Transverse colon (tissue), 4 donors: ENCODE measurements around the gene AP4E1. TPM values are rescaled to one million over a fixed set of nuclear protein-coding genes. Genes with fewer than 3 reads are reported as not detected.
A peak's percentile ranks its signal among the peaks of the same experiment; 100 is the strongest.
"Not testable (repeated sequence)": the region's sequence is repeated elsewhere in the genome, so short reads cannot be mapped to it uniquely, and the experiment has no call there.

Experiments
- DNase-seq: peaks from one replicate; pipeline ENCODE4 v3.0.0-alpha.2; 2019
- H3K27ac ChIP-seq, 4 donors: fragments of 200-600 bp; sonication (generic); 2 replicates each; pipeline ENCODE4 v1.5.1; 2016 to 2018; ENCODE audit warnings: inconsistent platforms in 4 of 4
- H3K27me3 ChIP-seq: fragments of 200-600 bp; sonication (generic); 2 replicates; pipeline ENCODE4 v1.5.1; 2017; ENCODE audit warnings: inconsistent platforms
- H3K36me3 ChIP-seq, 4 donors: fragments of 200-600 bp; sonication (generic); 2 replicates each; pipeline ENCODE4 v1.5.1; 2017 to 2019; ENCODE audit warnings: inconsistent platforms in 4 of 4
- H3K4me1 ChIP-seq, 4 donors: fragments of 200-600 bp; sonication (generic); 2 replicates each; pipeline ENCODE4 v1.5.1; 2017 to 2020; ENCODE audit warnings: inconsistent platforms in 4 of 4
- H3K4me3 ChIP-seq, 4 donors: fragments of 200-600 bp; sonication (generic); 1 replicate in 1 of 4; 2 replicates in 3 of 4; pipeline versions ENCODE4 v1.5.1 to v1.6.1; 2017 to 2019; ENCODE audit warnings: inconsistent platforms in 4 of 4
- H3K9me3 ChIP-seq, 2 donors: fragments of 200-600 bp; sonication (generic); 2 replicates each; pipeline ENCODE4 v1.5.1; 2017 to 2019; ENCODE audit warnings: inconsistent platforms in 2 of 2
- EP300 ChIP-seq: sonication (generic); formaldehyde crosslinking; IDR thresholded peaks from one replicate; pipeline ENCODE4 v1.6.1; 2017; ENCODE audit warnings: antibody characterized with exemption, low read depth
- POLR2A ChIP-seq: fragments of 450-650 bp; IDR thresholded peaks from one replicate; pipeline ENCODE4 v1.6.1; 2016; ENCODE audit warnings: antibody characterized with exemption, mild to moderate bottlenecking, moderate library complexity
- POLR2AphosphoS5 ChIP-seq, 3 donors: sonication (generic); formaldehyde crosslinking; IDR thresholded peaks; one replicate each; pipeline ENCODE4 v1.6.1; 2016; ENCODE audit warnings: antibody characterized with exemption in 3 of 3
- WGBS, 2 donors: methylation state at CpG; one replicate each; pipeline ENCODE4 v1.1.5; 2018; ENCODE audit warnings: low coverage in 1 of 2; 5-methylcytosine and 5-hydroxymethylcytosine counted together
- in situ Hi-C, 4 donors: fragments of 200-750 bp; cut with MboI; loops; one replicate each; pipeline versions ENCODE4 v1.15.0 to v1.15.1; 2017; ENCODE audit warnings: low sequenced_read_pairs in 3 of 4, low pct_ligation_motif_present in 1 of 4, low pct_unique_long_range_greater_than_20kb in 1 of 4
- intact Hi-C: fragments of 100-400 bp; cut with DNase I; formaldehyde crosslinking; loops from one replicate; pipeline ENCODE4 v1.15.1; 2023; ENCODE audit warnings: low total_unique reads
- total RNA-seq, 4 donors: library from RNA; depleted of rRNA; stranded (reverse); fragments of >200 nt; gene quantifications; one replicate each; pipeline ENCODE4 v1.1.0, GENCODE V29; 2016
- TF ChIP-seq, protein P1 (sequence below), 5 experiments: fragments of 200-600 bp in 3 of 5; fragments of 450-650 bp in 2 of 5; sonication (generic) in 3 of 5; IDR thresholded peaks; 1 replicate in 2 of 5; 2 replicates in 3 of 5; pipeline ENCODE4 v1.5.1; 2016 to 2017; ENCODE audit warnings: antibody characterized with exemption in 5 of 5, inconsistent platforms in 3 of 5, mild to moderate bottlenecking in 2 of 5, moderate library complexity in 1 of 5

Gene AP4E1
- total RNA-seq, 4 donors from 2014 or later = 6.0 to 22.4 (median 9.9) TPM

DNA sequence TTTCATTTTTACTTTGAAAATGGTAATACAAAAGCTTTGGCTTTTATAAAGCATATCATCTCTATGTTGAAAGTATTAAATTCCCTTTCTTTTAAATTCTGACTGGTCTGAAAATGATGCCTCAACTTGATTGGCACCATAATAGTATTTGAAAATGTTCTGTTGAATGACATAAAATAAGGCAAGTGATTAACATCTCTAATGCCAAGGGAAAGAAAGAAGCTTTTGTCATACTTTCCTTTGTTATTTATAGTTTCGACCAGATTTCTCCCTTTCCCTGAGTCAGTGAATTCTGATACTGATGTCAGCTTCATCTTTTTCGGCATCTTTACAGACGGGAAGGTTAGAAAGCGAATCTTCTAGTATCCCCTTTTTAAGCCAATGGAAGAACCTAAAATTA is 3.4 kb upstream of the AP4E1 start:
- in situ Hi-C loops = loop anchor here in 3 of 4 donors (10.0 to 25.0 kb wide), 2 partner anchors 230 to 443 kb away; no protein-coding TSS in a partner anchor
- Histone ChIP-seq H3K27me3 (no peaks in the 10 kb centered on the region), H3K4me3 (no peak overlapping the region), H3K27ac (no peak overlapping the region), H3K4me1 (peaks cover 0 to 20% (median 19%) of the 10 kb centered on the region in 4 donors), H3K9me3 (no peaks in the 10 kb centered on the region), H3K36me3 (no peaks in the 10 kb centered on the region)
- intact Hi-C loops = loop anchor here (10.0 kb wide), 1 partner anchor 220 kb away; the partner anchor contains the start of gene TRPM7
- TF ChIP-seq POLR2AphosphoS5 (IDR thresholded peaks at IDR 0.05) = no peak
- TF ChIP-seq, protein P1, sequence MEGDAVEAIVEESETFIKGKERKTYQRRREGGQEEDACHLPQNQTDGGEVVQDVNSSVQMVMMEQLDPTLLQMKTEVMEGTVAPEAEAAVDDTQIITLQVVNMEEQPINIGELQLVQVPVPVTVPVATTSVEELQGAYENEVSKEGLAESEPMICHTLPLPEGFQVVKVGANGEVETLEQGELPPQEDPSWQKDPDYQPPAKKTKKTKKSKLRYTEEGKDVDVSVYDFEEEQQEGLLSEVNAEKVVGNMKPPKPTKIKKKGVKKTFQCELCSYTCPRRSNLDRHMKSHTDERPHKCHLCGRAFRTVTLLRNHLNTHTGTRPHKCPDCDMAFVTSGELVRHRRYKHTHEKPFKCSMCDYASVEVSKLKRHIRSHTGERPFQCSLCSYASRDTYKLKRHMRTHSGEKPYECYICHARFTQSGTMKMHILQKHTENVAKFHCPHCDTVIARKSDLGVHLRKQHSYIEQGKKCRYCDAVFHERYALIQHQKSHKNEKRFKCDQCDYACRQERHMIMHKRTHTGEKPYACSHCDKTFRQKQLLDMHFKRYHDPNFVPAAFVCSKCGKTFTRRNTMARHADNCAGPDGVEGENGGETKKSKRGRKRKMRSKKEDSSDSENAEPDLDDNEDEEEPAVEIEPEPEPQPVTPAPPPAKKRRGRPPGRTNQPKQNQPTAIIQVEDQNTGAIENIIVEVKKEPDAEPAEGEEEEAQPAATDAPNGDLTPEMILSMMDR (IDR thresholded peaks at IDR 0.05) = no peak
- TF ChIP-seq EP300 = no peak
- TF ChIP-seq POLR2A = no peak
- DNase-seq = no peak
- 90 to 95% methylated on average over 4 of the region's 4 CpGs for whole genome bisulfite sequencing, 2 donors

DNA sequence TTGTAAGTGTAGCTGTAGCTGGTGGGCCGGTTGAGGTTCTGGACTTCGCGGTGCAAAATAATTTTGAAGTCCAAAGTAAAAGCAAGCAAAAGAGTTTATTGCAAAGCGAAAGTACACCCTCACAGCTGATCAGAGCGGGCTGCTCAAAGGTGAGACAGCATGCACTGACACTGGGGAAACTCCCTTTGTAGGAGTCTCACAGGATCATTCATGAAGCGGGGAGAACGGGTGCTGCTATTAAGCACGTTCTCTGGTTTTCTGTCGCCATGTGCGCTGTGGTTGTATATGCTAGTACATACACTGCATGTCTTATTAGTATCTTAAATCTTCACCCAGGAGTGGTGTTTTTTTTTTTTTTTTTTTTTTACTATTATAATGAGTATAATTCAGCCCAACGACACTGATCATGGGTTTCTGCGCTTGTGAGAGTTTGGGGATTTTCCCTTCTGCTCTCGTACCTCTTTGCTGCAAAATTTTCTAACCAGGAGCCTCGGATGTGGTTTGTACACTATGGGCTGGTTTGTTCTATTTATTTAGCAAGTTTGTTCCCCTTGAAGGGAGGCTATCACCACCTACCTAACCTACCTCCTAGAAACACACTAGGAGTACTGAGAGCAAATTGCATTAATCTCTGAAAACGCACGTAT is 1.4 kb upstream of the AP4E1 start:
- Histone ChIP-seq H3K36me3 (no peaks in the 10 kb centered on the region), H3K27ac (peak overlapping the region; percentile 89 to 93 (median 93)), H3K4me3 (peak overlapping the region; percentile 81 to 98 (median 88)), H3K9me3 (no peaks in the 10 kb centered on the region), H3K27me3 (no peaks in the 10 kb centered on the region), H3K4me1 (peaks cover 3 to 32% (median 26%) of the 10 kb centered on the region in 4 donors)
- intact Hi-C loops = loop anchor here (10.0 kb wide), 1 partner anchor 222 kb away; the partner anchor contains the start of gene TRPM7
- peak; percentile 43 for TF ChIP-seq POLR2A
- no peak for TF ChIP-seq EP300
- in situ Hi-C loops = loop anchor here in 3 of 4 donors (10.0 to 25.0 kb wide), 2 partner anchors 232 to 445 kb away; no protein-coding TSS in a partner anchor
- DNase-seq = peak; percentile 57
- 36 to 53% methylated on average over 10 to 16 of the region's 16 CpGs for WGBS, 2 donors

DNA sequence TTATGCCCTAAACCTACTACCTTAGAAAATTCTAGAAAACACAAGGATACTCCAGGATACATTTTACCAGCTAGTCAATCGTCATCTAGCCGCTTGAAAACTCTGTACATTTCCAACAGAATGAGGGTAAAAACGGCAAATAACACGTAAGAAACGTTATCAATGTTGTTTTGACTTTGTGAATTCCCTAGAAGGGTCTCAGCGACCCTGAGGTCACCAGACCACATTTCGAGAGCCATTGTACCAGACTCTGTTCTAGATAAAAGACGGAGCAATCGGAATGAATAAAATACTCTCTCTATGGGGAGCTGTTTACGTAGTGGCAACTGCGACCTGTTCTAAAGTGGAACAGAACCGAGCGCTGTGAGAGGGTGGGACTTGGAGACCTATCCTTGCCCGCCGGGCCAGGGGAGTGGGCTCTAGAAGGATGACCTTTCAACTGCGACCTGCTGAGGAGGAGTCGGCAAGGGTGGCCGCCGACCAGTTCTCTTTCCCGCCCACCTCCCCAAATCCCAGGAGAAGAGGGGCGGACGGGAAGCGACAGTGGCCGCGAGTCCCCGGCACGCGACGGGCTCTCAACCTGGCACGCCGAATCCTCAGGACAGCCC is 778 bp upstream of the AP4E1 start:
- Histone ChIP-seq H3K9me3 (no peaks in the 10 kb centered on the region), H3K36me3 (peaks cover 0 to 2% (median 0%) of the 10 kb centered on the region in 4 donors), H3K4me3 (peak overlapping the region; percentile 81 to 98 (median 88)), H3K4me1 (peaks cover 3 to 32% (median 26%) of the 10 kb centered on the region in 4 donors), H3K27me3 (no peaks in the 10 kb centered on the region), H3K27ac (peak overlapping the region; percentile 89 to 93 (median 93))
- intact Hi-C loops = loop anchor here (10.0 kb wide), 1 partner anchor 223 kb away; the partner anchor contains the start of gene TRPM7
- TF ChIP-seq, protein P1 (IDR thresholded peaks at IDR 0.05) = no peak
- TF ChIP-seq EP300 (no peak), POLR2AphosphoS5 (IDR thresholded peaks at IDR 0.05) (no peak), POLR2A (no peak)
- DNase-seq = peak; percentile 46
- 0 to 1% methylated on average over 10 to 30 of the region's 31 CpGs for WGBS, 2 donors
- in situ Hi-C loops = loop anchor here in 3 of 4 donors (10.0 to 25.0 kb wide), 2 partner anchors 233 to 445 kb away; no protein-coding TSS in a partner anchor

DNA sequence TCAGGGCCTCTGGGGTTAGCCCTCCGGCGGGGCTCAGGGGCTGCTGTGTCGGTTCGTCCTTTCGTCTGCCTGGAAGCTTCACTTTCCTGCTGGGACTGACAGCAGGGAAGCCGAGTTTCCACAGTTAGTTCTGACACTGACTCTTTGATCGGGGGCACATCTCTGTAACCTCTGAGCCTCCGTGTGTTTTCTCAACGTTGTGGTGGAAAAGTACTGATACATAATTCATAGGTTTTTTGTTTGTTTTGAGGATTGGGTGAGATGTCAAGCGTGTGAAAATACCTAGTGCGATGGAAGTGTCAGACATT is 481 bp downstream of the AP4E1 start:
- Histone ChIP-seq H3K9me3 (no peaks in the 10 kb centered on the region), H3K4me3 (peak overlapping the region; percentile 45 to 98 (median 88)), H3K4me1 (peaks cover 3 to 32% (median 26%) of the 10 kb centered on the region in 4 donors), H3K27ac (peak overlapping the region; percentile 89 to 93 (median 93)), H3K36me3 (peaks cover 0 to 10% (median 0%) of the 10 kb centered on the region in 4 donors), H3K27me3 (no peaks in the 10 kb centered on the region)
- no peak for TF ChIP-seq POLR2AphosphoS5 (IDR thresholded peaks at IDR 0.05)
- TF ChIP-seq, protein P1 (IDR thresholded peaks at IDR 0.05) = no peak
- no peak for TF ChIP-seq EP300
- TF ChIP-seq POLR2A = no peak
- 0 to 1% methylated on average over 4 to 11 of the region's 11 CpGs for WGBS, 2 donors
- in situ Hi-C loops (loop anchor here in 3 of 4 donors (10.0 to 25.0 kb wide), 2 partner anchors 234 to 447 kb away; no protein-coding TSS in a partner anchor), intact Hi-C loops (loop anchor here (10.0 kb wide), 1 partner anchor 224 kb away; the partner anchor contains the start of gene TRPM7)
- DNase-seq = no peak

DNA sequence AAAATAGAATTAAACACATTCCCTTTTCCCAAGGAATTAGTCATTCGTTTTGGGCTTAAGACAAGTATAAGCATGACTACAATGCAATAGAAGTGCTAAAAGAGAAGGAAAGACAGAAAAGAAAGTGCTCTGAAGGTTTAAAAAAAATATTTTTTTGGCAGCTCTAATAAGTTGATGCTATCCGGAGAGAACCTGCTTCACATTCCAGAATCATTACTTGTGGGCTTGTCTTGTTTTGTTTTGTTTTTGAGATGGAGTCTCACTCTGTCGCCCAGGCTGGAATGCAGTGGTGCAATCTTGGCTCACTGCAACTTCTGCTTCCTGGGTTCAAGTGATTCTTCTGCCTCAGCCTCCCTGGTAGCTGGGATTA is 1.9 kb downstream of the AP4E1 start:
- Histone ChIP-seq H3K36me3 (peaks cover 0 to 13% (median 0%) of the 10 kb centered on the region in 4 donors), H3K4me1 (peaks cover 3 to 32% (median 26%) of the 10 kb centered on the region in 4 donors), H3K27ac (peak overlapping the region in 2 of 4 donors; percentile 13 to 24)
- WGBS, 2 donors = 69 to 71% methylated on average over 3 of the region's 3 CpGs
- in situ Hi-C loops = loop anchor here in 1 of 4 donors (25.0 kb wide), 1 partner anchor 448 kb away; no protein-coding TSS in a partner anchor
- DNase-seq, intact Hi-C loops, H3K4me3 ChIP-seq, H3K27me3 ChIP-seq, H3K9me3 ChIP-seq: not testable (repeated sequence)
